GM18909 (cell line): ENCODE data around the gene OPN5.
"Not testable (repeated sequence)": the region's sequence is repeated elsewhere in the genome, so short reads cannot be mapped to it uniquely, and the experiment has no call there.

Source experiments
- ATAC-seq: cut with Tn5 transposase; IDR thresholded peaks from one replicate; pipeline ENCODE4 v1.9.1; 2021; ENCODE audit warnings: mild to moderate bottlenecking; ENCODE audit not compliant: unreplicated experiment, poor library complexity

The OPN5 gene

GRCh38 chr6:47781732-47782131, at the start of gene OPN5:
TSS of gene OPN5 (plus strand) at chr6:47782032. CDS start at chr6:47782067, 35 bp downstream.
- no peak for ATAC-seq

GRCh38 chr6:47733879-47734558, 47.8 kb upstream of the OPN5 start:
- peak; percentile 68 for ATAC-seq

- ATAC-seq = no peak
Measured at GRCh38 chr6:47734831-47735481, 46.9 kb upstream of the OPN5 start.

- no peak for ATAC-seq
Measured at GRCh38 chr6:47736083-47736700, 45.6 kb upstream of the OPN5 start.

GRCh38 chr6:47737406-47737805, 44.4 kb upstream of the OPN5 start:
- ATAC-seq = no peak

- no peak for ATAC-seq
Measured at GRCh38 chr6:47740714-47741113, 41.1 kb upstream of the OPN5 start.

DNA sequence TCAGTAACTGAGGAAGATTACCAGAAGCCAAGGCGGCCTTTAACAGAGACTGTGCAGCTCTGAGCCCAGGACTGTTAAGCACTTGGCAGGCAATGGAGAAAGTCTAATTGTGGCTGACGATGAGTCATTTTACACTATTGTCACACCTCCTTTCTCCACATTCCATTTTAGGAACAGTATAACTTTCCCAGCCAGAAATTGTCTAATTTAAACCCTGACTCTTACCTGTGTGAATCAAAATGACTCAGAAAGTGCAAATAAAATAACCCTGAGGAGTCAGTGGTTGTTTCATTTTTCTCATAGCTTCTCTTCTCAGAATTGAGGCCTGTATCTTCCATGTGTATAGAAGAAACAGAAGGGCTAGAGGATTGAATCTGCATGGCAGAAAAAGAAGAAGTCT, 40.0 kb upstream of the OPN5 start:
- no peak for ATAC-seq

DNA sequence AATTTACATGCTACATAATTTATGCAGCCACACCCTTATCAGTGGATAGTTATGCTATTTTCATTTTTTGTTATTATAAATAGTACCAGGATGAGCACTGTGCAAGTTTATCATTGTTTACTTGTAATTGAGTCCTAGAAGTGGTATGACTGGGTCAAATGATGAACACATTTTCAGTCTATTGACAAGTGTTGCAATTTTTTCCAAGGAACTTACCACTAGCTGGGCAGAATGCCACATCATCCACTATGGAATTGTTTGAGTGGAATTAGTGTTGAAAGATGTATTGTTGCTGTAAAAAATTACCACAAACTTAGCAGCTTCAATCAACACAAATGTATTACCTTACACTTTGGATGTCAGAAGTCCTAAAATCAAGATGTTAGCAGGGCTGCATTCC, 38.1 kb upstream of the OPN5 start:
- ATAC-seq = no peak

DNA sequence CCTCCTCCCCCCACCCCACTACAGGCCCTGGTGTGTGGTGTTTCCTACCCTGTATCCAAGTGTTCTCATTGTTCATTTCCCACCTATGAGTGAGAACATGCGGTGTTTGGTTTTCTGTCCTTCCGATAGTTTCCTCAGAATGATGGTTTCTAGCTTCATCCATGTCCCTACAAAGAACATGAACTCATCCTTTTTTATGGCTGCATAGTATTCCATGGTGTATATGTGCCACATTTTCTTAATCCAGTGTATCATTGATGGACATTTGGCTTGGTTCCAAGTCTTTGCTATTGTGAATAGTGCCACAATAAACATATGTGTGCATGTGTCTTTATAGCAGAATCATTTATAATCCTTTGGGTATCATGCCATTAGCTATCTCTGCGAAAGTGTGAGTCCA, 36.6 kb upstream of the OPN5 start:
- not testable (repeated sequence) for ATAC-seq

GRCh38 chr6:47749757-47750156, 32.1 kb upstream of the OPN5 start:
- no peak for ATAC-seq

DNA sequence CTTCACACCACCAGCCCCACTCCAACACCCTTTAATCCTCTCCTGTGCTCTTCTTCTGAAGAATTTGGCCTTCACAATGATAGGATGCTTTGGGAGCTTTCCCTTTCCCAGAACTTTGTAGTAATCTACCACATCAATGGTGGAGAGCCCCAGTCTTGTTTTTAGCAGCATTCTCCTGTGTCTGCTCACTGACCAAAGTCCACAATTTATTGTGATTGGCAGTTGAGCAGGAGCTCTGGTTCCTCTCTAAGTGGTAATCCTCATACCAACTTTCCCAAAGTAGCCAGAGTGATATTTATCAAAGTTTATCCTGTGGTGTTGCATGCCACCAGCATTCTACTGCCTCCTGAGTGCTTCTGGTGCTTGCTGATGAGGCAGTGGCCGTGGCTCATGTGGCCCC, 29.0 kb upstream of the OPN5 start:
- ATAC-seq = no peak

- no peak for ATAC-seq
Measured at GRCh38 chr6:47759364-47759763, 22.5 kb upstream of the OPN5 start.

DNA sequence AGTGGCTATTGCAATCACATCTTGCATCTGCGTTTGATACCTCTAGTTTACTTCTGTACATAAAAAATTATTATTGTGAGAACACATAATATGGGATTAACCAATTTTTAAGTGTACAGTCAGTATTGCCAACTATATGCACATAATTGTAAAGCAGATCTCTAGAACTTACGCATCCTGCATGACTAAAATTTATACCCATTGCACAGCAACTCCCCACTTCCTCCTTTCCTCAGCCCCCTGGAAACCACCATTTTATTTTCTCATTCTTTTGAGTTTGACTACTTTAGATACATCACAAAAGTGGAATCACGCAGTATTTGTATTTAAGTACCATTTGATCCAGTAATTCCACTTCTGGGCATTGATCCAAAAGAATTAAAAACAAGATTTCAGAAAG, 19.3 kb upstream of the OPN5 start:
- ATAC-seq = no peak

GRCh38 chr6:47766445-47766844, 15.4 kb upstream of the OPN5 start:
- ATAC-seq = no peak

DNA sequence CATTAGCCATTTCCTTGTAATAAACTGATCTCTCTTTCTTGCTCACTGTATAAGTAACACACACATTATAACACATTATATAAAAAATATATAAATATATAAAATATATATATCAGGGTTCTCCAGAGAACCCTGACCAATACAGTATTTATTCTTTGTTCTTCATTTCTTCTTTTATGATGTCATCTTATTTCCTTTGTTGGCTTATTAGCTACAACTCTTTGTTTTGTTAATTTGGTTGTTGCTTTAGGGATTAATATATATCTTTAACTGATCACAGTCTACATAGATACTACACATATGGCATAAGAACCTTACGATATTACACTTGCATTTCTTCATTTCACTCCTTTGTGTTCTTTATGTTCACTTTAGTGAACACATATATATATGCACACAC, 14.7 kb upstream of the OPN5 start:
- no peak for ATAC-seq

DNA sequence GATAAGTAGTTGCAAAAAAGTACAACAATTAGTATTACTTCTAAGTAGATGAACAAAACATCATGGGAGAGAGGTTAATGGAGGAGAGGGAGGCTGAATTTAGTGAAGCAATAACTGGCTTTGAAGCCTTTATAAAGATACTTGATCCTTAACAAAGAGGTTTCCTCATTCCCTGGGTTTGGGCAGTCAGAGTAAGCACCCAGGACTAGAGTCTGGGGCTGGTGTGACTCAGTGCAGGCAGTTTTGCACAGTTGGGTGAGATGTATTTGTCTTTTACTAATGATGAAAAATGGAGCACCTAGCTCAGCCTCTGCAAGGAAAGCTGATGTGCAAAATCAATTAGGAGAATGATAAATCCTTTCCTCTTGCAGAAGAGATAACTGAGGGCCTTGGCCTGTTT, 11.8 kb upstream of the OPN5 start:
- ATAC-seq = no peak

DNA sequence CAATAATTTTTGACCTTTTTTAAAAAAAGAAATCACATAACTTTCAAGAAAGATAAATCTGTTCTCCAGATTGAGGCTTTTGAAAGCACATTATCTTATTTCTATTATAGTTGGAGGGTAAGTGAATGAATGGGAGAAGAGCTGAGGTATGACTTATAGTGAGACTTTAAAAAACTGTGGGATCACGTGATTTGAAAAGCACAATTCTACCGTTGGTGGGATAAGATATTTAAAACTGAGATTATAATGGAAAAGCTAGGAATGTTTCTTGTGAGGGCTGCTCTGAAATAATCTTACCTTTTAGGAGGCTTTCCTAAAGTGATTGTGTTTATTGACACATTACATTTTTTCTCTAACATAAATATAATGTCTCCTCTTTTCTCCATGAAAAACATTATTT, 9.5 kb upstream of the OPN5 start:
- no peak for ATAC-seq

- no peak for ATAC-seq
Measured at GRCh38 chr6:47773005-47773404, 8.8 kb upstream of the OPN5 start.

DNA sequence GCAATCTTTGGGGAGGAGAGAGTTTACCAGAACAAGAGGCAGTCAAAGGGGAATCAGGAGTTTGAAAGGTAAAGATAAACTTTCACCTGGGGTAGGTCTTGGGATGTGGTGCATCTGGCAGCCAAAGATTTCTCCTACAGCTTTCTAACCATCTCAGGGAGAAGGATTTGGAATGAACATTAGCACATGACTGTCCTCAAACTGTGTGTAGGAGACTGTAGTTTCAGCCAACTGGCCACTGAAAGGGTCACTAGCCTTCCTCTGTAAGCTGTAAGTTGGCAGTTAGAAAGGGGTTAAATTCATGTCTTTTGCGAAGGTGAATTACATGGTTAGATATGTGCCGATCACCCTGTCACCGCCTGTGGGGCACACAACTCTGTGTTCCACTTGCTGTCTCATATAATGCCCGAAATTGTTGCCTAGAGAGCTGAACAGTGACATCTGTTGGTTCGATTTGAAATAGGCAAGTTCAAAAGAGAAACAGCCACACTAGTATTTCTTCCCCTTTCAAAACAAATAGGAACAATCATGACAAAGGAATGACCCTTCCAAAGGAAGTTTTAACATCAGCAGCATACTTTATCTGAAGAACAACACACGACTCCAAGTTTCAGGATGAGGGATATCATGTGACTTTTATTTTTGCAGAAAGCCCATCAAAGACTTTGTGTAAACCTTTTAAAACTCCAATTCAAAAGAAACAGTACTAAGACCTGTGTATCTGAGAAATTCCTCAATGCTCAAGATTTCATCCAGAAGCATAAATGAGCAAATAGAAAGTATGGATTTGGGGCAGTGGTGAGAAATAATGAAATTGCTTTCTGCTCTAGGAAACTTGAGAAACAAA, 1.1 kb upstream of the OPN5 start:
- peak; percentile 93 for ATAC-seq

DNA sequence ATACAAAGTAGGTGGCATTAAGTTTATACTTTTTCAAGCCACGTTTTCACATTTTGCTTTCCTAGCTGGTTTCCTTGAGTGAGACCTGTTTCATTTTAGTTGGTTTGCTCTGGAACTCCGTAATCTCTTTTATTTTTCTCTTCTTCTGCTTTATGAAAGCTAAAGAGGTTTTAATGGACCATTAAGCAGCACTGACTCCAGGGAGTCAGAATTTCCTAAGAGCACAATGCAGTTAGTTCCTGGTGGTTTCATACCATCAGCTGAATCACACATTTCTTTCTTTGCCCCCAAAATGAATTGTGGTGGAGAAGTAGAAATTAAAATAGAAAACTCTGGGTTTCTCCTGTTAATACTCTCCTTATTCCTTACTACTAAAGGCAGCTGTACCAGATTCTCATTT, 3.4 kb downstream of the OPN5 start:
- no peak for ATAC-seq
